ENCODE data around the gene C1orf159.

C1orf159 gene

DNA sequence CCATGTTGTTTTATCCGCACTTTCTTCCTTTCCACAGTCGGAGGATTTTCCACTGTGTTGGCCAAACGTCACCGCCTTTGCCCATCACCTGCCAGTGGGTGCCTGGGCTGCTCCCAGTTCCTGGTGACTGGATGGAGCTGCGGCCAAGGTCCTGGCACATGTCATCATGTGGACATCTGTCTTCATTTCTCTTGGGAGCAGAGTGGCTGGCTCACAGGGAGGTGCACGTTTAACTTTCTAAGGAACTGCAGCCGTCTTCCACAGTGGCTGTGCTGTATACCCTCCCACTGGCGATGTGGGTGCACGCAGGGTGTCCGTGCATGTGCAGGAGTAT, 22.3 kb downstream of the C1orf159 start:
- no peaks in the 10 kb centered on the region for H3K27me3 ChIP-seq (ENCODE audit: insufficient read depth, low read depth, severe bottlenecking)
- TF ChIP-seq, protein P1, sequence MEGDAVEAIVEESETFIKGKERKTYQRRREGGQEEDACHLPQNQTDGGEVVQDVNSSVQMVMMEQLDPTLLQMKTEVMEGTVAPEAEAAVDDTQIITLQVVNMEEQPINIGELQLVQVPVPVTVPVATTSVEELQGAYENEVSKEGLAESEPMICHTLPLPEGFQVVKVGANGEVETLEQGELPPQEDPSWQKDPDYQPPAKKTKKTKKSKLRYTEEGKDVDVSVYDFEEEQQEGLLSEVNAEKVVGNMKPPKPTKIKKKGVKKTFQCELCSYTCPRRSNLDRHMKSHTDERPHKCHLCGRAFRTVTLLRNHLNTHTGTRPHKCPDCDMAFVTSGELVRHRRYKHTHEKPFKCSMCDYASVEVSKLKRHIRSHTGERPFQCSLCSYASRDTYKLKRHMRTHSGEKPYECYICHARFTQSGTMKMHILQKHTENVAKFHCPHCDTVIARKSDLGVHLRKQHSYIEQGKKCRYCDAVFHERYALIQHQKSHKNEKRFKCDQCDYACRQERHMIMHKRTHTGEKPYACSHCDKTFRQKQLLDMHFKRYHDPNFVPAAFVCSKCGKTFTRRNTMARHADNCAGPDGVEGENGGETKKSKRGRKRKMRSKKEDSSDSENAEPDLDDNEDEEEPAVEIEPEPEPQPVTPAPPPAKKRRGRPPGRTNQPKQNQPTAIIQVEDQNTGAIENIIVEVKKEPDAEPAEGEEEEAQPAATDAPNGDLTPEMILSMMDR (IDR thresholded peaks at IDR 0.05; ENCODE audit: low read depth, low read length), result no peak
- H3K4me3 ChIP-seq (ENCODE audit: low read depth, low read length), result no peak overlapping the region
- no peak overlapping the region for H3K27ac ChIP-seq
- DNase-seq, result no peak
- H3K9me3 ChIP-seq (ENCODE audit: severe bottlenecking), result no peaks in the 10 kb centered on the region
- H3K36me3 ChIP-seq, result no peaks in the 10 kb centered on the region; the same call in none of the 2 replicates

DNA sequence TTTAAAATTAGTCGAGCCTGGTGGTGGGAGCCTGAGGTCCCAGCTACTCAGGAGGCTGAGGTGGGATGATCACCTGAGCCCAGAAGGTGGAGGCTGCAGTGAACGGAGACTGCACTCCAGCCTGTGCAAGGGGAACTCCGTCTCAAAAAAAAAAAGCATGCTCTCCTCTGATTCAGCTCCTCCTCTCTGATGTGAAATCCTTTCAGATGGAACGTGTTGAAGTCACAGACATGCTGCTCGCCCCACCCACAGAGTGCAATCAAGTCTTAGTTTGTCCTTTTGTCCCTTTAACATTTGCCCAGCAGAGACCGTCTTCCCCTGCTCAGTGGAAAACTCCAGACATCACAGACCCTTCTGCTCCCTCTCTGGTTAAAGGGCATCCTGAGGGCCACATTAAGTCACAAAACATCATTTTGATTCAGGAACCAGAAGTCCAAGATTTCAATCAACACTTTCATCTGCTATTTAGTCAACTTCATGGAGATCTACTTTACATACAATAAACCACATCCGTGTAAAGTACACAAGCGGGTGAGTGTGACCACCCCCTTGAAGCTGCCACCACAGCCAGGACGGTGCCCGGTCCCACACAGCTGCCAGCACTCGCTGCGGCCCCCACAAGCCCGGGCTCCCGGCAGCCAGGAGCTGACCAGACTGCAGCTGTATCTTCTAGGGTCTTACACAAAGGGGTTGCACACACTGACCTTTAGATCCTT, 22.8 kb downstream of the C1orf159 start:
- Histone ChIP-seq H3K27ac (no peak overlapping the region), H3K9me3 (ENCODE audit: severe bottlenecking) (no peaks in the 10 kb centered on the region), H3K4me3 (ENCODE audit: low read depth, low read length) (no peak overlapping the region), H3K27me3 (ENCODE audit: insufficient read depth, low read depth, severe bottlenecking) (no peaks in the 10 kb centered on the region), H3K36me3 (no peaks in the 10 kb centered on the region; the same call in none of the 2 replicates)
- TF ChIP-seq, protein P1 (IDR thresholded peaks at IDR 0.05; ENCODE audit: low read depth, low read length), result no peak
- DNase-seq, result no peak

DNA sequence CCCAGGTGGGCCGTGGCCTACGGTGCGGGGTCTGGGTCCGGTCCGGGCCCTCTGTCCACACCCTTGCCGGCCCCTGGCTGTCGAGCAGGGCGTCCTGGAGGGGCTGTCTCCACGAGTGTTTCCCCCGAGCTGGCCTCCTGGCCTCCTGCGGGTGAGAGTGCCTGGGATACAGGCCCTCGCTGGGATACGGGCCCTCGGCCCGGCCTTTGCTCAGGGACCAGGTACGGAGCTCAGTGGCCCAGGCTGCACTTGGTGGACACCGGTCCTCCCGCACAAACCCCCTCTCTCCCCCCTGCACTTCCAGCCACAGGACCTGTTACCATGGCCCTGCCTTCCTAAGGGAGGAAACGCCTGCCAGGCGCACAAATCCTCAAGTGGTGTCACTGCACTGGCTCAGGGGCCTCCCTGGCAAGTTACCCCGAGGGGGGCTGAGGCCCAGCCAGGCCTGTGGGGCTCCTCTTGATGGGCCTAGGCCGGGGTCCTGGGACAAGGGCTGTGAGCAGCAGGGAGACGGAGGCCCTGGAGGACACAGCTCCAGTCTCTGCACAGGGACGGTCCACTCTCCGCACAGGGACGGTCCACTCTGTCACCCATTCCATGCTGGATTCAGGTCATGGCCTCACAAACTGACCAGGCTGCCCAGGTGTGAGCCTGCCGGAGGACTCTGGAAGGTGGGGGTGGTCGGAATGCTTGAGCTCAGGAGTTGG, 23.6 kb downstream of the C1orf159 start:
- TF ChIP-seq, protein P1 (IDR thresholded peaks at IDR 0.05; ENCODE audit: low read depth, low read length), result no peak
- H3K27me3 ChIP-seq (ENCODE audit: insufficient read depth, low read depth, severe bottlenecking), result no peaks in the 10 kb centered on the region
- no peak for DNase-seq
- H3K27ac ChIP-seq, result no peak overlapping the region
- no peak overlapping the region for H3K4me3 ChIP-seq (ENCODE audit: low read depth, low read length)
- H3K9me3 ChIP-seq (ENCODE audit: severe bottlenecking), result no peaks in the 10 kb centered on the region
- H3K36me3 ChIP-seq, result no peaks in the 10 kb centered on the region; the same call in none of the 2 replicates

DNA sequence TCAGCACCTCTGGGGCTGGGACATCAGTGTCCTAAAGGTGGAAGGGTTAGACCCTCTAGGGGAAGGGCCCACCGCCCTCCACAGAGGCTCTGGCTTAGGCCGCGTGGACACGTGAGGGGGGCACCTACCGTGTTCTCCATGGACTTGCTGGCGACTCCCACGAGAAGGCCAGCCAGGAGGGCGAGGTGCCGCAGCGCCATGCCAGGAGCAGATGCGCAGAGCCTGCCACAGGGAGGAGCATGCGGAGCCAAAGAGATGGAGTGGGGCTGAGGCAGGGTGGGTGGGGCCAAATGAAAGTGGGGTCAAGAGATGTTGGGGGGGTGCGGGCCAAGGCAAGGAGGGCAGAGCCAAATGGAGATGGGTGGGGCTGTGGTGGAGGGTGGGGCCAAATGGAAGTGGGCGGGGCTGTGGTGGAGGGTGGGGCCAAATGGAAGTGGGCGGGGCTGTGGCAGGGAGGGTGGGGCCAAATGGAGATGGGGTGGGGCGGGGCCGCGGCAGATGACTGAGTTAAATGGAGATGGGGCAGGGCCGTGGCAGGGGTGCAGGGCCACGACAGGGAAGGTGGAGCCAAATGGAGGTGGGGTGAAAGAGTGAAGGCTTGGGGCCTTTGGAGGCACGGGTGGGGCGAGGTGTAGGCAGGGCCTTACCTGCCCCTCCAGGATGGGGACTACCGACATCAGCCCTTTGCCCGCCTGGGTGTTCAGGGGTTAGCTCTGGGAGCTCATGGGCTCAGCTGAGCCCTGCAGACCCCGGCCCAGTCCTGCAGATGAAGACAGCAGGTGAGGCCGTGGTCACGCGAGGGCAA, 24.3 kb downstream of the C1orf159 start:
- Histone ChIP-seq H3K27me3 (ENCODE audit: insufficient read depth, low read depth, severe bottlenecking) (no peaks in the 10 kb centered on the region), H3K27ac (no peak overlapping the region), H3K36me3 (no peaks in the 10 kb centered on the region; the same call in none of the 2 replicates), H3K9me3 (ENCODE audit: severe bottlenecking) (no peaks in the 10 kb centered on the region), H3K4me3 (ENCODE audit: low read depth, low read length) (no peak overlapping the region)
- no peak for DNase-seq
- TF ChIP-seq, protein P1 (IDR thresholded peaks at IDR 0.05; ENCODE audit: low read depth, low read length), result no peak

DNA sequence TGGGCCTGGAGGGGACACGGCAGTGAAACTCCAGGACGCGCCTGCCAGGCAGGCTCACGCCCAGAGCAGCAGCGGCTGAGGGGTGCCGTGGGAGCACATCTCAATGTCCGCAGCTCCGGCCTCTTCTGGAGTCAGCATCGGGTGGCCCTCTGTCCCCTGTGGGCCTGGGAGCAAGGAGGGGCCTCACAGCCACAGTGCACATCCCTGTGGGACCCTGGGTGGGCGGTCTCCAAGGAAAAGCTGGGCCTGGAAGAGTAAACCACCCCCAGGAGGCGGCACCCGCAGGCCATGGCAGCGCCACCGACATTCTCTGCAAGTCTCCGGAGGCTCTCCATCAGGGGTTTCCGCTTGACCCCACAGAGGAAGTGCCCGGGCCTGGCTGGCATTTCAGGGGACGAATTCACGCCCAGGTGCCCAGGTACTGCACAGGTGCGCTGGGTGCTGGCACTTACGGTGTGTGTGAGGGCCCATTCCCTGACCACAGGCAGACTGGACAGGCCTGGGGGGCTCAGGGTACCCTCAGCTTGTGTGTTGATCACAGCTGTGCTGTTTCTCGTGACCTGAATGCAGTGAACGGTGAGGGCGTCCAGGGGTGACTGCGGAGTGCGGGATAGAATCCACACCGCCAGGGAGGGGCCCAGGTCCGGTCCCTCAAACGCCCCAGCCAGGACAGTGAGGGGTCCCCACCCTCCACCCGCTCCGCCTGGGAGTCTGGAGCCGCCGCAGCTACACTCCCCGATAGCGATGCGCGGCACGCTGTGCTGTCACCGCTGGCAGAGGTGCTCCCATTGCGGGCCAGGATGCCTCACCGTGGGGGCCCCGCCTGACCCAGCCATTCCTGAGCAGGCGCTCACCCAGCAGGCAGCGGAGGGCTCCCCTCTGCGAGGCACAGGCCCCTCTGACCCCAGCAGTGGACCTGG, 25.2 kb downstream of the C1orf159 start:
- no peaks in the 10 kb centered on the region for H3K27me3 ChIP-seq (ENCODE audit: insufficient read depth, low read depth, severe bottlenecking)
- H3K27ac ChIP-seq, result no peak overlapping the region
- TF ChIP-seq, protein P1 (IDR thresholded peaks at IDR 0.05; ENCODE audit: low read depth, low read length), result no peak
- H3K9me3 ChIP-seq (ENCODE audit: severe bottlenecking), result no peaks in the 10 kb centered on the region
- H3K36me3 ChIP-seq, result peaks cover 4% of the 10 kb centered on the region
- no peak for DNase-seq
- no peak overlapping the region for H3K4me3 ChIP-seq (ENCODE audit: low read depth, low read length)
